OCI-LY1 (cell line): ENCODE data around the gene ANKHD1.

ENCODE experiments used
- CTCF ChIP-seq: fragments of 200-600 bp; sonication (generic), shearing (Covaris generic); IDR thresholded peaks from 2 replicates; pipeline ENCODE4 v1.5.1; 2017; ENCODE audit warnings: mild to moderate bottlenecking, antibody characterized with exemption, low read length, moderate library complexity, mixed read lengths
- EZH2 ChIP-seq: fragments of 200-600 bp; sonication (generic), shearing (Covaris generic); IDR thresholded peaks from 2 replicates; pipeline ENCODE4 v1.8.0; 2017; ENCODE audit warnings: borderline replicate concordance, mixed run types, mild to moderate bottlenecking, antibody characterized with exemption, low read length, moderate library complexity, mixed read lengths

- TF ChIP-seq CTCF: no peak
- TF ChIP-seq EZH2: no peak
Observed at GRCh38 chr5:140401362-140402257, at the start of gene ANKHD1.
